GM10248 (cell line): Measurements from ENCODE around the gene NUTF2.

Experiments
- CTCF ChIA-PET: fragments of 300-600 bp; sonication (Branson Sonifier 250); formaldehyde crosslinking; extraction: SDS; loops from one replicate; lab custom pipeline; 2021; ENCODE audit warnings: antibody characterized with exemption; lab: Yijun Ruan, JAX
- POLR2A ChIA-PET: fragments of 350-650 bp; sonication (Branson Sonifier 250); formaldehyde crosslinking; extraction: SDS; loops from one replicate; lab custom pipeline; 2020; ENCODE audit warnings: antibody characterized with exemption; lab: Yijun Ruan, JAX
- DNase-seq: peaks from one replicate; pipeline ENCODE4 v3.0.0; 2012; ENCODE audit errors: extremely low spot score
- CTCF ChIP-seq: IDR thresholded peaks from 2 replicates; pipeline ENCODE4 v1.5.1; 2012; ENCODE audit warnings: mild to moderate bottlenecking, low read depth; ENCODE audit errors: extremely low read depth, missing control alignments, control extremely low read depth

The NUTF2 gene

GRCh38 chr16:67892375-67892774, 45.6 kb downstream of the NUTF2 start:
- ChIA-PET POLR2A (interaction anchor here (0.5 to 1.2 kb wide), 3 partner anchors 10 to 36 kb away, joined by 3 to 6 read pairs (median 4); no protein-coding TSS in a partner anchor), CTCF (interaction anchor here (0.9 to 4.6 kb wide), 7 partner anchors 9 to 149 kb away, joined by 3 to 53 read pairs (median 3); partner anchors contain the start of gene NRN1L)
- no peak for DNase-seq
- TF ChIP-seq CTCF, result no peak

GRCh38 chr16:67892899-67893742, 46.4 kb downstream of the NUTF2 start, which contains the start of gene PSKH1:
Gene PSKH1 (plus strand): TSS chr16:67893254. CDS start chr16:67908750, 15,496 bp downstream.
- TF ChIP-seq CTCF, result no peak
- DNase-seq, result peak; percentile 100
- POLR2A ChIA-PET, result interaction anchor here (0.5 to 1.2 kb wide), 6 partner anchors 11 to 36 kb away, joined by 3 to 6 read pairs (median 4); no protein-coding TSS in a partner anchor
- CTCF ChIA-PET, result interaction anchor here (0.8 to 4.6 kb wide), 8 partner anchors 10 to 148 kb away, joined by 3 to 53 read pairs (median 4); partner anchors contain the start of gene NRN1L

- DNase-seq, result no peak
- TF ChIP-seq CTCF, result no peak
- POLR2A ChIA-PET, result no interaction called here
- CTCF ChIA-PET, result interaction anchor here (1.3 to 4.6 kb wide), 4 partner anchors 10 to 78 kb away, joined by 3 to 53 read pairs (median 7); partner anchors contain the start of gene NRN1L
Observed at GRCh38 chr16:67893743-67894399, 47.1 kb downstream of the NUTF2 start.

GRCh38 chr16:67897231-67897630, 50.5 kb downstream of the NUTF2 start:
- POLR2A ChIA-PET, result no interaction called here
- no peak for DNase-seq
- CTCF ChIA-PET, result interaction anchor here (0.8 to 2.4 kb wide), 11 partner anchors 11 to 376 kb away, joined by 3 to 13 read pairs (median 4); partner anchors contain the start of genes CTRL and NRN1L
- no peak for TF ChIP-seq CTCF

GRCh38 chr16:67901734-67902133, 55.0 kb downstream of the NUTF2 start:
- ChIA-PET POLR2A (interaction anchor here (0.7 kb wide), 1 partner anchor 335 kb away, joined by 3 read pairs; no protein-coding TSS in a partner anchor), CTCF (interaction anchor here (3.5 kb wide), 1 partner anchor 18 kb away, joined by 17 read pairs; the partner anchor contains the start of gene NRN1L)
- no peak for DNase-seq
- no peak for TF ChIP-seq CTCF

- POLR2A ChIA-PET, result no interaction called here
- DNase-seq, result no peak
- CTCF ChIA-PET, result interaction anchor here (1.6 kb wide), 1 partner anchor 42 kb away, joined by 3 read pairs; no protein-coding TSS in a partner anchor
- TF ChIP-seq CTCF, result no peak
Observed at GRCh38 chr16:67902831-67903230, 56.1 kb downstream of the NUTF2 start.
